T-helper 2 cell treated with Interferon-gamma antibody and Interleukin-4, amounts not matched to agents 5 μg/mL and 100 μg/mL, for 36 hours (primary cell): ENCODE data around the gene BCORL1.

Experiments used
- DNase-seq: peaks from one replicate; pipeline ENCODE4 v3.0.0; 2021; ENCODE audit warnings: low spot score
- H3K27ac Mint-ChIP-seq: one replicate; pipeline ENCODE4 v1.8.0; 2021; ENCODE audit warnings: mild to moderate bottlenecking, mixed read lengths
- H3K27me3 Mint-ChIP-seq: one replicate; pipeline ENCODE4 v1.8.0; 2021; ENCODE audit warnings: low read depth, mixed read lengths
- H3K36me3 Mint-ChIP-seq: one replicate; pipeline ENCODE4 v1.8.0; 2021; ENCODE audit warnings: low read depth, mixed read lengths
- H3K4me1 Mint-ChIP-seq: one replicate; pipeline ENCODE4 v1.8.0; 2021; ENCODE audit warnings: low read depth, mixed read lengths
- H3K4me3 Mint-ChIP-seq: one replicate; pipeline ENCODE4 v1.8.0; 2022; ENCODE audit warnings: mild to moderate bottlenecking, moderate library complexity, mixed read lengths
- H3K9me3 Mint-ChIP-seq: one replicate; pipeline ENCODE4 v1.8.0; 2021; ENCODE audit warnings: mixed read lengths

BCORL1 gene

GRCh38 chrX:129981200-129981553, 1.3 kb upstream of the BCORL1 start:
- no peak for DNase-seq
- H3K4me1 Mint-ChIP-seq, result peaks cover 19% of the 10 kb centered on the region
- no peaks in the 10 kb centered on the region for H3K36me3 Mint-ChIP-seq
- no peak overlapping the region for H3K4me3 Mint-ChIP-seq
- H3K27me3 Mint-ChIP-seq, result peaks cover 8% of the 10 kb centered on the region
- no peaks in the 10 kb centered on the region for H3K9me3 Mint-ChIP-seq
- H3K27ac Mint-ChIP-seq, result peak overlapping the region; percentile 45

GRCh38 chrX:129981752-129982299, 609 bp upstream of the BCORL1 start:
- peaks cover 19% of the 10 kb centered on the region for H3K4me1 Mint-ChIP-seq
- no peaks in the 10 kb centered on the region for H3K9me3 Mint-ChIP-seq
- H3K4me3 Mint-ChIP-seq, result no peak overlapping the region
- H3K27me3 Mint-ChIP-seq, result peaks cover 8% of the 10 kb centered on the region
- H3K36me3 Mint-ChIP-seq, result peaks cover under 1% of the 10 kb centered on the region
- no peak overlapping the region for H3K27ac Mint-ChIP-seq
- DNase-seq, result no peak

GRCh38 chrX:129983575-129984110, 1.2 kb downstream of the BCORL1 start:
- peaks cover 1% of the 10 kb centered on the region for H3K36me3 Mint-ChIP-seq
- peaks cover 6% of the 10 kb centered on the region for H3K27me3 Mint-ChIP-seq
- no peaks in the 10 kb centered on the region for H3K9me3 Mint-ChIP-seq
- H3K27ac Mint-ChIP-seq, result no peak overlapping the region
- H3K4me3 Mint-ChIP-seq, result no peak overlapping the region
- peaks cover 11% of the 10 kb centered on the region for H3K4me1 Mint-ChIP-seq
- no peak for DNase-seq

GRCh38 chrX:129984111-129984958, 1.9 kb downstream of the BCORL1 start:
- H3K4me1 Mint-ChIP-seq, result peaks cover 9% of the 10 kb centered on the region
- no peaks in the 10 kb centered on the region for H3K9me3 Mint-ChIP-seq
- H3K36me3 Mint-ChIP-seq, result peaks cover 1% of the 10 kb centered on the region
- H3K27ac Mint-ChIP-seq, result no peak overlapping the region
- peak; percentile 15 for DNase-seq
- peak overlapping the region; percentile 67 for H3K4me3 Mint-ChIP-seq
- peaks cover 2% of the 10 kb centered on the region for H3K27me3 Mint-ChIP-seq

GRCh38 chrX:129987871-129988270, 5.4 kb downstream of the BCORL1 start:
- H3K36me3 Mint-ChIP-seq, result peaks cover 1% of the 10 kb centered on the region
- no peak overlapping the region for H3K27ac Mint-ChIP-seq
- DNase-seq, result no peak
- no peaks in the 10 kb centered on the region for H3K27me3 Mint-ChIP-seq
- no peak overlapping the region for H3K4me3 Mint-ChIP-seq
- no peaks in the 10 kb centered on the region for H3K9me3 Mint-ChIP-seq
- peaks cover 7% of the 10 kb centered on the region for H3K4me1 Mint-ChIP-seq

GRCh38 chrX:129992181-129992580, 9.7 kb downstream of the BCORL1 start:
- H3K4me1 Mint-ChIP-seq, result peaks cover 2% of the 10 kb centered on the region
- no peak overlapping the region for H3K27ac Mint-ChIP-seq
- H3K9me3 Mint-ChIP-seq, result no peaks in the 10 kb centered on the region
- DNase-seq, result no peak
- H3K36me3 Mint-ChIP-seq, result no peaks in the 10 kb centered on the region
- no peak overlapping the region for H3K4me3 Mint-ChIP-seq
- H3K27me3 Mint-ChIP-seq, result no peaks in the 10 kb centered on the region

GRCh38 chrX:129996120-129996519, 13.7 kb downstream of the BCORL1 start:
- H3K27ac Mint-ChIP-seq, result no peak overlapping the region
- no peak overlapping the region for H3K4me3 Mint-ChIP-seq
- DNase-seq, result no peak
- H3K36me3 Mint-ChIP-seq, result no peaks in the 10 kb centered on the region
- H3K27me3 Mint-ChIP-seq, result no peaks in the 10 kb centered on the region
- H3K4me1 Mint-ChIP-seq, result peaks cover under 1% of the 10 kb centered on the region
- no peaks in the 10 kb centered on the region for H3K9me3 Mint-ChIP-seq

- Mint-ChIP-seq H3K27me3 (no peaks in the 10 kb centered on the region), H3K4me1 (peaks cover 8% of the 10 kb centered on the region), H3K4me3 (no peak overlapping the region), H3K9me3 (no peaks in the 10 kb centered on the region), H3K27ac (no peak overlapping the region), H3K36me3 (no peaks in the 10 kb centered on the region)
- no peak for DNase-seq
Observed at GRCh38 chrX:129997086-129997485, 14.7 kb downstream of the BCORL1 start.

GRCh38 chrX:129998021-129998420, 15.6 kb downstream of the BCORL1 start:
- DNase-seq, result no peak
- Mint-ChIP-seq H3K4me3 (no peak overlapping the region), H3K27me3 (no peaks in the 10 kb centered on the region), H3K36me3 (no peaks in the 10 kb centered on the region), H3K27ac (no peak overlapping the region), H3K9me3 (no peaks in the 10 kb centered on the region), H3K4me1 (peaks cover 8% of the 10 kb centered on the region)

GRCh38 chrX:130001893-130002292, 19.5 kb downstream of the BCORL1 start:
- Mint-ChIP-seq H3K9me3 (no peaks in the 10 kb centered on the region), H3K36me3 (peaks cover 3% of the 10 kb centered on the region), H3K27ac (no peak overlapping the region), H3K4me1 (peaks cover 8% of the 10 kb centered on the region), H3K27me3 (no peaks in the 10 kb centered on the region), H3K4me3 (no peak overlapping the region)
- DNase-seq, result no peak

GRCh38 chrX:130002541-130002940, 20.1 kb downstream of the BCORL1 start:
- Mint-ChIP-seq H3K27me3 (no peaks in the 10 kb centered on the region), H3K27ac (no peak overlapping the region), H3K9me3 (no peaks in the 10 kb centered on the region), H3K4me3 (no peak overlapping the region), H3K4me1 (peaks cover 8% of the 10 kb centered on the region), H3K36me3 (peaks cover 7% of the 10 kb centered on the region)
- no peak for DNase-seq

GRCh38 chrX:130005089-130005807, 22.8 kb downstream of the BCORL1 start:
- Mint-ChIP-seq H3K27me3 (no peaks in the 10 kb centered on the region), H3K36me3 (peaks cover 7% of the 10 kb centered on the region), H3K9me3 (no peaks in the 10 kb centered on the region), H3K27ac (no peak overlapping the region), H3K4me3 (no peak overlapping the region), H3K4me1 (peaks cover 8% of the 10 kb centered on the region)
- no peak for DNase-seq

GRCh38 chrX:130009658-130010223, 27.3 kb downstream of the BCORL1 start:
- H3K27ac Mint-ChIP-seq, result no peak overlapping the region
- H3K4me3 Mint-ChIP-seq, result no peak overlapping the region
- DNase-seq, result no peak
- H3K27me3 Mint-ChIP-seq, result no peaks in the 10 kb centered on the region
- peaks cover 7% of the 10 kb centered on the region for H3K36me3 Mint-ChIP-seq
- H3K4me1 Mint-ChIP-seq, result no peaks in the 10 kb centered on the region
- H3K9me3 Mint-ChIP-seq, result no peaks in the 10 kb centered on the region

- Mint-ChIP-seq H3K36me3 (no peaks in the 10 kb centered on the region), H3K4me3 (no peak overlapping the region)
Observed at GRCh38 chrX:130012683-130013082, 30.2 kb downstream of the BCORL1 start.

More at GRCh38 chrX:130012683-130013082, 30.2 kb downstream of the BCORL1 start:
- no peaks in the 10 kb centered on the region for H3K27me3 Mint-ChIP-seq
- no peak for DNase-seq
- no peak overlapping the region for H3K27ac Mint-ChIP-seq
- no peaks in the 10 kb centered on the region for H3K4me1 Mint-ChIP-seq
- H3K9me3 Mint-ChIP-seq, result no peaks in the 10 kb centered on the region
